Uterus (tissue), 2 donors: Measurements from ENCODE around the gene TMEM88.

Experiments
- POLR2A ChIP-seq, 2 donors: fragments of 450-650 bp; IDR thresholded peaks; one replicate each; pipeline ENCODE4 v1.6.1; 2016; ENCODE audit warnings: antibody characterized with exemption in 2 of 2, mild to moderate bottlenecking in 1 of 2, moderate library complexity in 1 of 2
- TF ChIP-seq, protein P1 (sequence below), 4 experiments: fragments of 200-600 bp in 2 of 4; fragments of 450-650 bp in 2 of 4; sonication (generic) in 2 of 4; IDR thresholded peaks; one replicate each; pipeline ENCODE4 v1.5.1; 2016 to 2019; ENCODE audit warnings: antibody characterized with exemption in 4 of 4, mild to moderate bottlenecking in 2 of 4, moderate library complexity in 1 of 4

GRCh38 chr17:7875804-7876370 is 21.0 kb downstream of the TMEM88 start:
- TF ChIP-seq, protein P1, sequence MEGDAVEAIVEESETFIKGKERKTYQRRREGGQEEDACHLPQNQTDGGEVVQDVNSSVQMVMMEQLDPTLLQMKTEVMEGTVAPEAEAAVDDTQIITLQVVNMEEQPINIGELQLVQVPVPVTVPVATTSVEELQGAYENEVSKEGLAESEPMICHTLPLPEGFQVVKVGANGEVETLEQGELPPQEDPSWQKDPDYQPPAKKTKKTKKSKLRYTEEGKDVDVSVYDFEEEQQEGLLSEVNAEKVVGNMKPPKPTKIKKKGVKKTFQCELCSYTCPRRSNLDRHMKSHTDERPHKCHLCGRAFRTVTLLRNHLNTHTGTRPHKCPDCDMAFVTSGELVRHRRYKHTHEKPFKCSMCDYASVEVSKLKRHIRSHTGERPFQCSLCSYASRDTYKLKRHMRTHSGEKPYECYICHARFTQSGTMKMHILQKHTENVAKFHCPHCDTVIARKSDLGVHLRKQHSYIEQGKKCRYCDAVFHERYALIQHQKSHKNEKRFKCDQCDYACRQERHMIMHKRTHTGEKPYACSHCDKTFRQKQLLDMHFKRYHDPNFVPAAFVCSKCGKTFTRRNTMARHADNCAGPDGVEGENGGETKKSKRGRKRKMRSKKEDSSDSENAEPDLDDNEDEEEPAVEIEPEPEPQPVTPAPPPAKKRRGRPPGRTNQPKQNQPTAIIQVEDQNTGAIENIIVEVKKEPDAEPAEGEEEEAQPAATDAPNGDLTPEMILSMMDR (IDR thresholded peaks at IDR 0.05), result no peak
- no peak for TF ChIP-seq POLR2A (IDR thresholded peaks at IDR 0.05)
